Erythroblast (primary cell): ENCODE results near the gene ZNF778.

Experiments used
- GATA1 ChIP-seq: IDR thresholded peaks from 2 replicates; pipeline ENCODE4 v1.6.1; 2011; ENCODE audit warnings: low read depth, mild to moderate bottlenecking, control low read depth, low read length, moderate library complexity
- POLR2A ChIP-seq: IDR thresholded peaks from 2 replicates; pipeline ENCODE4 v1.6.1; 2011; ENCODE audit warnings: mild to moderate bottlenecking, low read length

DNA sequence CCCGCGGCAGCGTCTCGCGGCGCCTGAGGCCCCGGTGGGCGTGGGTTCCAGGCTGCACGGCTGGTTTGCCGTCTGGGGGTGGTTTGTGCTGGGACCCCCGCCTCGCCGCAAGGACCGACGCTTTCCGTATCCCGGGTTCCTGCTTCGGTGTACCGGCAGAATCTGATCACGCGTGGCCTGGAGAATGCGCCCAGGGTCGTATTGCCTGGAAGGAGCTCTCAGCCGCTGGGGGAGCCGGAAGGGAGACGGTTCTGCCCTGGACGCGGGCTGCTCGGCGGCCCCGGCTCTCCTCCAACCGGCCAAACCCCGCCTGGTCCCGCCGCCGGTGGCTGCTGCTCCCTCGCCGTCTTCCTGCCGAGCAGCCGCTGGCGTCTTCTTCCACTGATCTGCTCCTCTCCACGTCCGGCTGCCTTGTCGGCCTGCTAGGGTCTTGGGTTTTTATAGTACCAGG, 39.8 kb downstream of the ZNF778 start:
- TF ChIP-seq POLR2A (no peak), GATA1 (no peak)
